ENCODE measurements around the gene OR2A2. TPM values are rescaled to one million over a fixed set of nuclear protein-coding genes. Genes with fewer than 3 reads are reported as not detected.

The OR2A2 gene

DNA sequence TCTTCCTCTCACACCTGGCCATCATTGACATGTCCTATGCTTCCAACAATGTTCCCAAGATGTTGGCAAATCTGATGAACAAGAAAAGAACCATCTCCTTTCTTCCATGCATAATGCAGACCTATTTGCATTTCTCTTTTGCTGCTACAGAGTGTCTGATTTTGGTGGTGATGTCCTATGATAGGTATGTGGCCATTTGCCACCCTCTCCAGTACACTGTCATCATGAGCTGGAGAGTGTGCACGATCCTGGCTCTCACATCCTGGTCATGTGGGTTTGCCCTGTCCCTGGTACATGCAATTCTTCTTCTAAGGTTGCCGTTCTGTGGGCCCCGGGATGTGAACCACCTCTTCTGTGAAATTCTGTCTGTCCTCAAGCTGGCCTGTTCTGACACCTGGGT is 32.8 kb downstream of the OR2A2 start:
- no peak overlapping the region for H2BK120ac ChIP-seq (ENCODE audit: low read depth, low read length)
- H3K9ac ChIP-seq (ENCODE audit: low read length) = no peak overlapping the region
- no peak for DNase-seq
- H3K27ac ChIP-seq (ENCODE audit: low read depth, low read length) = no peak overlapping the region
- no peak overlapping the region for H2BK15ac ChIP-seq (replicated peaks; ENCODE audit: low read depth)
- H3K18ac ChIP-seq (ENCODE audit: low read length) = no peak overlapping the region
- H3K27me3 ChIP-seq (ENCODE audit: insufficient read depth, low read length, poor library complexity) = peaks cover 2% of the 10 kb centered on the region
- no peak overlapping the region for H2BK5ac ChIP-seq (ENCODE audit: low read length)
- no peak overlapping the region for H2AK5ac ChIP-seq (ENCODE audit: low read length)
- no peak overlapping the region for H3K4me2 ChIP-seq (ENCODE audit: low read length)
- no peaks in the 10 kb centered on the region for H3K36me3 ChIP-seq (ENCODE audit: control insufficient read depth, insufficient read depth, low read length)
- no peaks in the 10 kb centered on the region for H3K4me1 ChIP-seq (ENCODE audit: control insufficient read depth, low read depth, low read length)
- H4K5ac ChIP-seq (ENCODE audit: low read length) = no peak overlapping the region
- no CpG with 5 or more reads among the region's 3 CpGs for WGBS (ENCODE audit: extremely low coverage, insufficient coverage, low lambda C conversion rate)
- H3K79me1 ChIP-seq (ENCODE audit: low read length) = no peaks in the 10 kb centered on the region
- no peak overlapping the region for H3K56ac ChIP-seq (ENCODE audit: low read length)
- H4K8ac ChIP-seq (ENCODE audit: low read depth, low read length) = no peak overlapping the region
- H3K79me2 ChIP-seq (ENCODE audit: control insufficient read depth, insufficient read depth, low read length) = no peaks in the 10 kb centered on the region
- H3K23ac ChIP-seq (ENCODE audit: low read length) = no peak overlapping the region
- H3K4me3 ChIP-seq (ENCODE audit: low read length) = no peak overlapping the region
- H3K4ac ChIP-seq (ENCODE audit: low read depth, low read length) = no peak overlapping the region

DNA sequence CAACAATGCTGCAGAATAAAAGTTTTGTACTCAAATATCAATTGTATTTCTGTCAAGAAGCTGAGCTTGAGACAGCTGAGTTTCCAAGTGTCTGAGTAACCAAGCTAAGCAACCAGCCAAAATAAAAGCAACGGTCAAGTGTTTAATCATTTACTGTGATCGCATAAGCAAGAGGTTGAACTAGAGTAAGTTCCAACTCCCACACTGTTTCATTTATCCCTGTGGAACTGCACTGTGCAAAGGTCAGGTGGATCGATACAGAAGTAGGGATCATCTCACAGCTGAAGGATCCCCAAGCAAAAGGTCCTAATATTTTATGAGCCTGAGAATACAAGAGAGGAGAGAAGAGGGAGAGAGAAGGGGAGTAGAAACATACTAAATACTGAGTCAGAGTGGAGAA is 35.0 kb downstream of the OR2A2 start:
- Histone ChIP-seq H3K23ac (ENCODE audit: low read length) (no peak overlapping the region), H3K27me3 (ENCODE audit: insufficient read depth, low read length, poor library complexity) (peaks cover 2% of the 10 kb centered on the region)
- no CpG with 5 or more reads among the region's 3 CpGs for WGBS (ENCODE audit: extremely low coverage, insufficient coverage, low lambda C conversion rate)

DNA sequence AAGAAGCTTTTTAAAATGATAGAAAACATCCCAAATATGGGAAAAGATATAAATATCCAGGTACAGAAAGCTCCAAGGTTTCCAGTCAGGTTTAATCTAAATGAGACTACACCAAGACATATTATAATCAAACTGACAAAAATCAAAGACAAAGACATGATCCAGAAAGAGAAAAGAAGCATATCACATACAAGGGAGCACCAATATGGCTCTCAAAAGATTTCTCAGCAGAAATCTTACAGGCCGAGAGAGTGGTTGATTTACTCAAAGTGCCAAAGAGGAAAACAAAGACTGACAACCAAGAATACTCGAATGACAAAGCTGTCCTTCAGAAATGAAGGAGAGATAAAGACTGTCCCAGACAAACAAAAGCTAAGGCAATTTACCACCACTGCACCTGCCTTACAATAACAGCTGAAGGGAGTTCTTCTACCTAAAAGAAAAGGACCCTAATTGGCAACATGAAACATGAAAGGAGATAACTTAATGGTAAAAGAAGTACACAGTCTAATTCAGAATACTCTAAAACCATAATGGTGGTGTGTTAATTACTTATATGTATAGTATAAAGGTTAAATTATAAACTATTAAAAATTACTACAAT is 38.9 kb downstream of the OR2A2 start:
- Histone ChIP-seq H4K8ac (ENCODE audit: low read depth, low read length) (no peak overlapping the region), H3K23ac (ENCODE audit: low read length) (no peak overlapping the region), H3K4me3 (ENCODE audit: low read length) (no peak overlapping the region), H3K27ac (ENCODE audit: low read depth, low read length) (no peak overlapping the region), H3K36me3 (ENCODE audit: control insufficient read depth, insufficient read depth, low read length) (no peaks in the 10 kb centered on the region), H3K79me2 (ENCODE audit: control insufficient read depth, insufficient read depth, low read length) (no peaks in the 10 kb centered on the region), H2BK120ac (ENCODE audit: low read depth, low read length) (no peak overlapping the region), H4K5ac (ENCODE audit: low read length) (no peak overlapping the region), H2BK15ac (replicated peaks; ENCODE audit: low read depth) (no peak overlapping the region), H3K27me3 (ENCODE audit: insufficient read depth, low read length, poor library complexity) (peaks cover 2% of the 10 kb centered on the region), H3K9ac (ENCODE audit: low read length) (no peak overlapping the region), H3K4me1 (ENCODE audit: control insufficient read depth, low read depth, low read length) (no peaks in the 10 kb centered on the region), H2AK5ac (ENCODE audit: low read length) (no peak overlapping the region), H3K56ac (ENCODE audit: low read length) (no peak overlapping the region), H3K4ac (ENCODE audit: low read depth, low read length) (no peak overlapping the region), H3K18ac (ENCODE audit: low read length) (no peak overlapping the region), H3K79me1 (ENCODE audit: low read length) (no peaks in the 10 kb centered on the region), H3K4me2 (ENCODE audit: low read length) (no peak overlapping the region), H2BK5ac (ENCODE audit: low read length) (no peak overlapping the region)
- DNase-seq = no peak
- WGBS (ENCODE audit: extremely low coverage, insufficient coverage, low lambda C conversion rate) = no CpG with 5 or more reads among the region's 2 CpGs

More for the DNA sequence above, 35.0 kb downstream of the OR2A2 start:
- H3K36me3 ChIP-seq (ENCODE audit: control insufficient read depth, insufficient read depth, low read length) = no peaks in the 10 kb centered on the region
- no peak for DNase-seq
- H3K4ac ChIP-seq (ENCODE audit: low read depth, low read length) = no peak overlapping the region
- no peak overlapping the region for H2BK5ac ChIP-seq (ENCODE audit: low read length)
- no peak overlapping the region for H2AK5ac ChIP-seq (ENCODE audit: low read length)
- no peak overlapping the region for H4K5ac ChIP-seq (ENCODE audit: low read length)
- no peak overlapping the region for H3K56ac ChIP-seq (ENCODE audit: low read length)
- H2BK15ac ChIP-seq (replicated peaks; ENCODE audit: low read depth) = no peak overlapping the region
- H3K27ac ChIP-seq (ENCODE audit: low read depth, low read length) = no peak overlapping the region
- no peak overlapping the region for H3K4me3 ChIP-seq (ENCODE audit: low read length)
- H3K4me1 ChIP-seq (ENCODE audit: control insufficient read depth, low read depth, low read length) = no peaks in the 10 kb centered on the region
- H4K8ac ChIP-seq (ENCODE audit: low read depth, low read length) = no peak overlapping the region
- H3K79me1 ChIP-seq (ENCODE audit: low read length) = no peaks in the 10 kb centered on the region
- no peak overlapping the region for H3K9ac ChIP-seq (ENCODE audit: low read length)
- H3K18ac ChIP-seq (ENCODE audit: low read length) = no peak overlapping the region
- H2BK120ac ChIP-seq (ENCODE audit: low read depth, low read length) = no peak overlapping the region
- H3K79me2 ChIP-seq (ENCODE audit: control insufficient read depth, insufficient read depth, low read length) = no peaks in the 10 kb centered on the region
- no peak overlapping the region for H3K4me2 ChIP-seq (ENCODE audit: low read length)

DNA sequence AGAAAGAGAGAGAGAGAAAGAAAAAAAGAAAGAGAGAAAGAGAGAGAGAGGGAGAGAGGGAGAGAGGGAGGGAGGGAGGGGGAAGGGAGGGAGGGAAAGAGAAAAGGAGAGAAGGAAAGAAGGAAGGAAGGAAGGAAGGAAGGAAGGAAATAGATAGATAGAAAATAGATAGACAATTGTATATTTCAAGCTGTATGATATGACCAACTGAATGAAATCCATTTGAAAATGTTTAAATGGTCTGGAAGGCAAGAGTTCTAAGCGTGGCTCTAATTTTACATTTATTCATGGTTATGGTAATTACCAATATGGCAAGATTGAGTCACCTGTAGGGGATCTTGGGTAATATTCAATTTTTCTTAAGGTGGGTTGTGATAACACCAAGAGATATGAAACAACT is 49.5 kb downstream of the OR2A2 start:
- H3K4me3 ChIP-seq (ENCODE audit: low read length) = no peak overlapping the region
- no peak overlapping the region for H2BK5ac ChIP-seq (ENCODE audit: low read length)
- DNase-seq = no peak
- no peak overlapping the region for H2BK120ac ChIP-seq (ENCODE audit: low read depth, low read length)
- no CpG with 5 or more reads among the region's 1 CpG for WGBS (ENCODE audit: extremely low coverage, insufficient coverage, low lambda C conversion rate)
- no peak overlapping the region for H3K4me2 ChIP-seq (ENCODE audit: low read length)
- H3K36me3 ChIP-seq (ENCODE audit: control insufficient read depth, insufficient read depth, low read length) = no peaks in the 10 kb centered on the region
- no peak overlapping the region for H3K23ac ChIP-seq (ENCODE audit: low read length)
- no peak overlapping the region for H3K56ac ChIP-seq (ENCODE audit: low read length)
- H3K4ac ChIP-seq (ENCODE audit: low read depth, low read length) = no peak overlapping the region
- H2AK5ac ChIP-seq (ENCODE audit: low read length) = no peak overlapping the region
- no peak overlapping the region for H2BK15ac ChIP-seq (replicated peaks; ENCODE audit: low read depth)
- no peaks in the 10 kb centered on the region for H3K27me3 ChIP-seq (ENCODE audit: insufficient read depth, low read length, poor library complexity)
- no peak overlapping the region for H4K5ac ChIP-seq (ENCODE audit: low read length)
- H3K4me1 ChIP-seq (ENCODE audit: control insufficient read depth, low read depth, low read length) = no peaks in the 10 kb centered on the region
- no peak overlapping the region for H4K8ac ChIP-seq (ENCODE audit: low read depth, low read length)
- no peaks in the 10 kb centered on the region for H3K79me2 ChIP-seq (ENCODE audit: control insufficient read depth, insufficient read depth, low read length)
- no peak overlapping the region for H3K27ac ChIP-seq (ENCODE audit: low read depth, low read length)
- no peaks in the 10 kb centered on the region for H3K79me1 ChIP-seq (ENCODE audit: low read length)
- no peak overlapping the region for H3K9ac ChIP-seq (ENCODE audit: low read length)
- H3K18ac ChIP-seq (ENCODE audit: low read length) = no peak overlapping the region

Small RNAs within 50 kb of the gene (small RNA-seq; reads per million reads assigned to genes)
- gene OR2A41P (ENCODE audit: insufficient read depth) = not detected

Data from mesendoderm (in vitro differentiated cells).